Keratinocyte (primary cell): ENCODE data around the gene PKNOX2. TPM values are rescaled to one million over a fixed set of nuclear protein-coding genes. Genes with fewer than 3 reads are reported as not detected.

Experiments used
- DNase-seq: peaks from one replicate; pipeline ENCODE4 v3.0.0-alpha.2; 2011; ENCODE audit warnings: low read depth, missing footprints, low spot score
- FAIRE-seq: peaks from 2 replicates; lab custom pipeline; 2011; peaks lifted over from hg19 to GRCh38; lab: Jason Lieb, UNC
- H2AFZ ChIP-seq: 2 replicates; pipeline ENCODE4 v1.6.0; 2012; ENCODE audit warnings: low read length, control low read depth, inconsistent platforms; ENCODE audit not compliant: control insufficient read depth
- H3K27ac ChIP-seq: 2 replicates; pipeline ENCODE4 v1.5.1; 2011; ENCODE audit warnings: low read length; ENCODE audit not compliant: control insufficient read depth, insufficient read depth
- H3K27me3 ChIP-seq: 3 replicates; pipeline ENCODE4 v1.6.0; 2011; ENCODE audit warnings: low read length; ENCODE audit not compliant: control insufficient read depth, insufficient read depth; ENCODE audit errors: extremely low read depth
- H3K36me3 ChIP-seq, 2 experiments: 2 replicates in 1 of 2; 3 replicates in 1 of 2; pipeline ENCODE4 v1.5.1; 2011; ENCODE audit warnings: low read length in 2 of 2, mild to moderate bottlenecking in 1 of 2; ENCODE audit not compliant: control insufficient read depth in 2 of 2, insufficient read depth in 2 of 2; ENCODE audit errors: extremely low read depth in 1 of 2
- H3K4me1 ChIP-seq: 3 replicates; pipeline ENCODE4 v1.5.1; 2011; ENCODE audit warnings: low read length; ENCODE audit not compliant: control insufficient read depth, insufficient read depth; ENCODE audit errors: extremely low read depth
- H3K4me2 ChIP-seq: 3 replicates; pipeline ENCODE4 v1.6.0; 2011; ENCODE audit warnings: low read depth, low read length; ENCODE audit not compliant: control insufficient read depth, insufficient read depth; ENCODE audit errors: extremely low read depth
- H3K4me3 ChIP-seq, 3 experiments: fragments of 200-600 bp in 1 of 3; sonication (generic) in 1 of 3; 2 replicates in 2 of 3; 3 replicates in 1 of 3; pipeline ENCODE4 v1.5.1; 2011 to 2016; ENCODE audit warnings: low read length in 3 of 3, mild to moderate bottlenecking in 3 of 3, control low read depth in 2 of 3, inconsistent platforms in 1 of 3, low read depth in 1 of 3, mixed read lengths in 1 of 3, mixed run types in 1 of 3, moderate library complexity in 1 of 3; ENCODE audit not compliant: control insufficient read depth in 2 of 3, insufficient read depth in 2 of 3; ENCODE audit errors: extremely low read depth in 1 of 3
- H3K79me2 ChIP-seq: 2 replicates; pipeline ENCODE4 v1.6.0; 2012; ENCODE audit warnings: low read length; ENCODE audit not compliant: control insufficient read depth, insufficient read depth
- H3K9ac ChIP-seq: 3 replicates; pipeline ENCODE4 v1.6.0; 2011; ENCODE audit warnings: low read length; ENCODE audit not compliant: control insufficient read depth, insufficient read depth; ENCODE audit errors: extremely low read depth
- H3K9me1 ChIP-seq: 3 replicates; pipeline ENCODE4 v1.6.0; 2011; ENCODE audit warnings: low read length; ENCODE audit not compliant: control insufficient read depth, insufficient read depth; ENCODE audit errors: extremely low read depth
- H3K9me3 ChIP-seq: 2 replicates; pipeline ENCODE4 v1.5.1; 2012; ENCODE audit warnings: low read depth, low read length; ENCODE audit not compliant: control insufficient read depth
- H4K20me1 ChIP-seq: 3 replicates; pipeline ENCODE4 v1.6.0; 2011; ENCODE audit warnings: low read length; ENCODE audit not compliant: control insufficient read depth, insufficient read depth; ENCODE audit errors: extremely low read depth
- EZH2 ChIP-seq: IDR thresholded peaks from one replicate; pipeline ENCODE4 v1.6.1; 2012; ENCODE audit warnings: inconsistent platforms, mild to moderate bottlenecking, low read length, moderate library complexity
- dilution Hi-C: fragments of 300-500 bp; cut with MboI; formaldehyde crosslinking; loops from one replicate; pipeline ENCODE4 v1.7.0; 2020; ENCODE audit warnings: low sequenced_read_pairs; ENCODE audit not compliant: extremely low pct_ligation_motif_present
- polyA plus RNA-seq, 5 experiments: library from polyadenylated mRNA; depleted of rRNA in 3 of 5; stranded (reverse) in 3 of 5; stranded (forward) in 1 of 5; unstranded in 1 of 5; fragments of >200 nt; gene quantifications; 1 replicate in 1 of 5; 2 replicates in 3 of 5; 3 replicates in 1 of 5; pipeline versions ENCODE4 v1.2.1 to v1.2.3, GENCODE V29; 2011 to 2012; ENCODE audit warnings: missing spikeins in 2 of 5, low read depth in 1 of 5, low replicate concordance in 1 of 5
- TF ChIP-seq, protein P1 (sequence below), 3 experiments: IDR thresholded peaks in 1 of 3; conservative IDR thresholded peaks in 1 of 3; optimal IDR thresholded peaks in 1 of 3; 2 replicates in 2 of 3; 3 replicates in 1 of 3; pipeline versions ENCODE3 to v1.5.1; 2011; ENCODE audit warnings: low read length in 3 of 3, mild to moderate bottlenecking in 3 of 3, moderate library complexity in 2 of 3, control low read depth in 1 of 3, inconsistent platforms in 1 of 3; ENCODE audit not compliant: insufficient read depth in 2 of 3; ENCODE audit errors: extremely low read depth in 1 of 3

PKNOX2 gene
- polyA plus RNA-seq, 1 donor (not counting 4 experiments of a cell fraction or from before 2014, with no cell fraction given): 0.05 TPM

DNA sequence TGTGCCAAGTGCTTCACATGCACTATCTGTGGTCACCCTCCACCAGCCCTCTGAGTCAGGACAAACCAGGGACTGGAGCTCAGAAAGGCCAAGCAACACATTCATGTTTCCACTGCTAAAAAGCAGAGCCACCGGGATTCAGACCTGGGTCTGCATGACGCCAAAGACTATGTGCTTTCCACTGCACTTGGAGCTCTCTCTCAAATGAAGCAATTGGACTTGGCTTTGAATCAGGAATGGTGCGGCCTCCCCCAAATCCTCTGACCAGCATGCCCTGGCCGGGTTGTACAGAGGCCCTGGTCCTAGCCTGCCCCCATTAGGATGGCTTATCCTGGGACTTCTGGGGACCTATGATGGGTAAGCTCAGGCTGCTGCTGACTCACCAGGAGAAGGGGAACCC, 80.7 kb downstream of the PKNOX2 start:
- FAIRE-seq (no peak), DNase-seq (no peak)
- H3K4me1 ChIP-seq: no peaks in the 10 kb centered on the region
- H3K4me2 ChIP-seq: no peak overlapping the region
- H3K9me3 ChIP-seq: no peaks in the 10 kb centered on the region
- dilution Hi-C loops: no loop called here
- H2AFZ ChIP-seq: no peak overlapping the region
- no peaks in the 10 kb centered on the region for H3K79me2 ChIP-seq
- H4K20me1 ChIP-seq: no peaks in the 10 kb centered on the region
- no peak overlapping the region for H3K4me3 ChIP-seq
- no peak overlapping the region for H3K9ac ChIP-seq
- H3K9me1 ChIP-seq: no peaks in the 10 kb centered on the region
- H3K27me3 ChIP-seq: no peaks in the 10 kb centered on the region
- no peaks in the 10 kb centered on the region for H3K36me3 ChIP-seq
- H3K27ac ChIP-seq: no peak overlapping the region
- no peak for TF ChIP-seq EZH2
- TF ChIP-seq, protein P1, sequence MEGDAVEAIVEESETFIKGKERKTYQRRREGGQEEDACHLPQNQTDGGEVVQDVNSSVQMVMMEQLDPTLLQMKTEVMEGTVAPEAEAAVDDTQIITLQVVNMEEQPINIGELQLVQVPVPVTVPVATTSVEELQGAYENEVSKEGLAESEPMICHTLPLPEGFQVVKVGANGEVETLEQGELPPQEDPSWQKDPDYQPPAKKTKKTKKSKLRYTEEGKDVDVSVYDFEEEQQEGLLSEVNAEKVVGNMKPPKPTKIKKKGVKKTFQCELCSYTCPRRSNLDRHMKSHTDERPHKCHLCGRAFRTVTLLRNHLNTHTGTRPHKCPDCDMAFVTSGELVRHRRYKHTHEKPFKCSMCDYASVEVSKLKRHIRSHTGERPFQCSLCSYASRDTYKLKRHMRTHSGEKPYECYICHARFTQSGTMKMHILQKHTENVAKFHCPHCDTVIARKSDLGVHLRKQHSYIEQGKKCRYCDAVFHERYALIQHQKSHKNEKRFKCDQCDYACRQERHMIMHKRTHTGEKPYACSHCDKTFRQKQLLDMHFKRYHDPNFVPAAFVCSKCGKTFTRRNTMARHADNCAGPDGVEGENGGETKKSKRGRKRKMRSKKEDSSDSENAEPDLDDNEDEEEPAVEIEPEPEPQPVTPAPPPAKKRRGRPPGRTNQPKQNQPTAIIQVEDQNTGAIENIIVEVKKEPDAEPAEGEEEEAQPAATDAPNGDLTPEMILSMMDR (optimal IDR thresholded peaks at IDR 0.05 in 1 of 3, IDR thresholded peaks at IDR 0.05 in 1 of 3, conservative IDR thresholded peaks at IDR 0.05 in 1 of 3; ENCODE audit: extremely low read depth in 1 of 3, insufficient read depth in 2 of 3, low read length in 3 of 3): no peak

DNA sequence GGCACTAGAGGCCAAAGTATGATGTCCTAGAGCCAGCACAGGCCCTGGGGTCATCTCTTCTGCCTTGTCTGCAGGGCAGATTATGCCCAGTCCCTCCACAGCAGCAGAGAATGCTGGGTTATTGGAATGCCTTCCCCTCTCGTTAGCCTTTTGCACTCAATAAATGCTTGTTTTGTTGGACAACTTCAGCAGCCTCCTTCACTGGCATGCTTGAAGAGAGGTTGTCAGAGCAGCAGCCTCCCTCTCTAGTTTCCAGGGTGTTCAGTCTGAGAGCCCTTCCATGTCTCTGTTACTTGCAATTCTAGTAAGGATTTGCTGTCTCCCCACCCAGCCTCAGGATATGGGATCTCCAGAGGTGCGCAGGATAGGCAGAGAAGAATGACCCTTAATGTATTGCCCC, 82.9 kb downstream of the PKNOX2 start:
- Histone ChIP-seq H3K27ac (no peak overlapping the region), H3K4me3 (no peak overlapping the region), H3K79me2 (no peaks in the 10 kb centered on the region), H3K4me2 (no peak overlapping the region), H3K36me3 (no peaks in the 10 kb centered on the region), H3K4me1 (no peaks in the 10 kb centered on the region), H3K9ac (no peak overlapping the region), H3K27me3 (no peaks in the 10 kb centered on the region), H3K9me3 (no peaks in the 10 kb centered on the region), H4K20me1 (no peaks in the 10 kb centered on the region), H2AFZ (no peak overlapping the region), H3K9me1 (no peaks in the 10 kb centered on the region)
- FAIRE-seq: no peak
- DNase-seq: no peak
- dilution Hi-C loops: no loop called here
- TF ChIP-seq EZH2: no peak
- TF ChIP-seq, protein P1 (optimal IDR thresholded peaks at IDR 0.05 in 1 of 3, IDR thresholded peaks at IDR 0.05 in 1 of 3, conservative IDR thresholded peaks at IDR 0.05 in 1 of 3; ENCODE audit: extremely low read depth in 1 of 3, insufficient read depth in 2 of 3, low read length in 3 of 3): no peak
